ENCODE data around the gene NKX2-4. TPM values are rescaled to one million over a fixed set of nuclear protein-coding genes. Genes with fewer than 3 reads are reported as not detected.

NKX2-4 gene
- total and polyA plus RNA-seq, 9 of the 15 experiments (the other 6 are each of a cell fraction or from before 2014, with no cell fraction given) = not detected

- peak; percentile 14; the same call in 1 of the 2 replicates for TF ChIP-seq ATF3 (IDR thresholded peaks at IDR 0.05)
- no peak for TF ChIP-seq ATF3 (CRISPR knock-in tag; conservative IDR thresholded peaks at IDR 0.05)
- no peak for TF ChIP-seq EHMT2 (IDR thresholded peaks at IDR 0.05)
- no peak for TF ChIP-seq ZKSCAN1 (IDR thresholded peaks at IDR 0.05; ENCODE audit: low read depth, low read length)
- TF ChIP-seq ZNF175 (CRISPR knock-in tag; IDR thresholded peaks at IDR 0.05; ENCODE audit: low read depth) = no peak
- TF ChIP-seq ATF6 (CRISPR knock-in tag; IDR thresholded peaks at IDR 0.05) = no peak
- TF ChIP-seq PKNOX1 (IDR thresholded peaks at IDR 0.05) = peak; percentile 22; the same call in 1 of the 2 replicates
- no peak for TF ChIP-seq HNRNPH1 (optimal IDR thresholded peaks at IDR 0.05; ENCODE audit: low read depth, low read length)
Measured at GRCh38 chr20:21433329-21433890, 36.1 kb upstream of the NKX2-4 start (continued).
